Keratinocyte (primary cell): ENCODE measurements around the gene ASTL. TPM values are rescaled to one million over a fixed set of nuclear protein-coding genes. Genes with fewer than 3 reads are reported as not detected.

Experiments
- DNase-seq: peaks from one replicate; pipeline ENCODE4 v3.0.0-alpha.2; 2011; ENCODE audit warnings: low read depth, missing footprints, low spot score
- FAIRE-seq: peaks from 2 replicates; lab custom pipeline; 2011; peaks lifted over from hg19 to GRCh38; lab: Jason Lieb, UNC
- H2AFZ ChIP-seq: 2 replicates; pipeline ENCODE4 v1.6.0; 2012; ENCODE audit warnings: low read length, control low read depth, inconsistent platforms; ENCODE audit not compliant: control insufficient read depth
- H3K27ac ChIP-seq: 2 replicates; pipeline ENCODE4 v1.5.1; 2011; ENCODE audit warnings: low read length; ENCODE audit not compliant: control insufficient read depth, insufficient read depth
- H3K27me3 ChIP-seq: 3 replicates; pipeline ENCODE4 v1.6.0; 2011; ENCODE audit warnings: low read length; ENCODE audit not compliant: control insufficient read depth, insufficient read depth; ENCODE audit errors: extremely low read depth
- H3K36me3 ChIP-seq, 2 experiments: 2 replicates in 1 of 2; 3 replicates in 1 of 2; pipeline ENCODE4 v1.5.1; 2011; ENCODE audit warnings: low read length in 2 of 2, mild to moderate bottlenecking in 1 of 2; ENCODE audit not compliant: control insufficient read depth in 2 of 2, insufficient read depth in 2 of 2; ENCODE audit errors: extremely low read depth in 1 of 2
- H3K4me1 ChIP-seq: 3 replicates; pipeline ENCODE4 v1.5.1; 2011; ENCODE audit warnings: low read length; ENCODE audit not compliant: control insufficient read depth, insufficient read depth; ENCODE audit errors: extremely low read depth
- H3K4me2 ChIP-seq: 3 replicates; pipeline ENCODE4 v1.6.0; 2011; ENCODE audit warnings: low read depth, low read length; ENCODE audit not compliant: control insufficient read depth, insufficient read depth; ENCODE audit errors: extremely low read depth
- H3K4me3 ChIP-seq, 3 experiments: fragments of 200-600 bp in 1 of 3; sonication (generic) in 1 of 3; 2 replicates in 2 of 3; 3 replicates in 1 of 3; pipeline ENCODE4 v1.5.1; 2011 to 2016; ENCODE audit warnings: low read length in 3 of 3, mild to moderate bottlenecking in 3 of 3, control low read depth in 2 of 3, inconsistent platforms in 1 of 3, low read depth in 1 of 3, mixed read lengths in 1 of 3, mixed run types in 1 of 3, moderate library complexity in 1 of 3; ENCODE audit not compliant: control insufficient read depth in 2 of 3, insufficient read depth in 2 of 3; ENCODE audit errors: extremely low read depth in 1 of 3
- H3K79me2 ChIP-seq: 2 replicates; pipeline ENCODE4 v1.6.0; 2012; ENCODE audit warnings: low read length; ENCODE audit not compliant: control insufficient read depth, insufficient read depth
- H3K9ac ChIP-seq: 3 replicates; pipeline ENCODE4 v1.6.0; 2011; ENCODE audit warnings: low read length; ENCODE audit not compliant: control insufficient read depth, insufficient read depth; ENCODE audit errors: extremely low read depth
- H3K9me1 ChIP-seq: 3 replicates; pipeline ENCODE4 v1.6.0; 2011; ENCODE audit warnings: low read length; ENCODE audit not compliant: control insufficient read depth, insufficient read depth; ENCODE audit errors: extremely low read depth
- H3K9me3 ChIP-seq: 2 replicates; pipeline ENCODE4 v1.5.1; 2012; ENCODE audit warnings: low read depth, low read length; ENCODE audit not compliant: control insufficient read depth
- H4K20me1 ChIP-seq: 3 replicates; pipeline ENCODE4 v1.6.0; 2011; ENCODE audit warnings: low read length; ENCODE audit not compliant: control insufficient read depth, insufficient read depth; ENCODE audit errors: extremely low read depth
- CTCF ChIP-seq, 3 experiments: IDR thresholded peaks in 1 of 3; conservative IDR thresholded peaks in 1 of 3; optimal IDR thresholded peaks in 1 of 3; 2 replicates in 2 of 3; 3 replicates in 1 of 3; pipeline versions ENCODE3 to v1.5.1; 2011; ENCODE audit warnings: low read length in 3 of 3, mild to moderate bottlenecking in 3 of 3, moderate library complexity in 2 of 3, control low read depth in 1 of 3, inconsistent platforms in 1 of 3; ENCODE audit not compliant: insufficient read depth in 2 of 3; ENCODE audit errors: extremely low read depth in 1 of 3
- EZH2 ChIP-seq: IDR thresholded peaks from one replicate; pipeline ENCODE4 v1.6.1; 2012; ENCODE audit warnings: inconsistent platforms, mild to moderate bottlenecking, low read length, moderate library complexity
- dilution Hi-C: fragments of 300-500 bp; cut with MboI; formaldehyde crosslinking; loops from one replicate; pipeline ENCODE4 v1.7.0; 2020; ENCODE audit warnings: low sequenced_read_pairs; ENCODE audit not compliant: extremely low pct_ligation_motif_present
- polyA plus RNA-seq, 5 experiments: library from polyadenylated mRNA; depleted of rRNA in 3 of 5; stranded (reverse) in 3 of 5; stranded (forward) in 1 of 5; unstranded in 1 of 5; fragments of >200 nt; gene quantifications; 1 replicate in 1 of 5; 2 replicates in 3 of 5; 3 replicates in 1 of 5; pipeline versions ENCODE4 v1.2.1 to v1.2.3, GENCODE V29; 2011 to 2012; ENCODE audit warnings: missing spikeins in 2 of 5, low read depth in 1 of 5, low replicate concordance in 1 of 5

ASTL gene
- polyA plus RNA-seq, 1 donor (not counting 4 experiments of a cell fraction or from before 2014, with no cell fraction given): not detected

- TF ChIP-seq CTCF (optimal IDR thresholded peaks at IDR 0.05 in 1 of 3, IDR thresholded peaks at IDR 0.05 in 1 of 3, conservative IDR thresholded peaks at IDR 0.05 in 1 of 3; ENCODE audit: extremely low read depth in 1 of 3, insufficient read depth in 2 of 3, low read length in 3 of 3): no peak
- TF ChIP-seq EZH2: no peak
- dilution Hi-C loops: no loop called here
- Histone ChIP-seq H4K20me1 (no peaks in the 10 kb centered on the region), H3K4me3 (no peak overlapping the region), H3K27me3 (peaks cover 8% of the 10 kb centered on the region), H3K36me3 (no peaks in the 10 kb centered on the region), H3K9me1 (no peaks in the 10 kb centered on the region), H3K4me1 (peaks cover 10% of the 10 kb centered on the region), H3K9me3 (no peaks in the 10 kb centered on the region), H3K9ac (no peak overlapping the region), H3K27ac (no peak overlapping the region), H2AFZ (no peak overlapping the region), H3K4me2 (no peak overlapping the region), H3K79me2 (no peaks in the 10 kb centered on the region)
- no peak for FAIRE-seq
- no peak for DNase-seq
Observed at GRCh38 chr2:96140941-96141623, 2.8 kb upstream of the ASTL start.

- no peaks in the 10 kb centered on the region for H3K9me1 ChIP-seq
- H3K4me2 ChIP-seq: no peak overlapping the region
- H2AFZ ChIP-seq: no peak overlapping the region
- no peak for TF ChIP-seq CTCF (optimal IDR thresholded peaks at IDR 0.05 in 1 of 3, IDR thresholded peaks at IDR 0.05 in 1 of 3, conservative IDR thresholded peaks at IDR 0.05 in 1 of 3; ENCODE audit: extremely low read depth in 1 of 3, insufficient read depth in 2 of 3, low read length in 3 of 3)
- TF ChIP-seq EZH2: no peak
- H3K9ac ChIP-seq: no peak overlapping the region
- no peaks in the 10 kb centered on the region for H4K20me1 ChIP-seq
- peaks cover 14% of the 10 kb centered on the region for H3K27me3 ChIP-seq
- peaks cover 1% of the 10 kb centered on the region for H3K4me1 ChIP-seq
- no peaks in the 10 kb centered on the region for H3K36me3 ChIP-seq
- H3K4me3 ChIP-seq: no peak overlapping the region
- H3K9me3 ChIP-seq: no peaks in the 10 kb centered on the region
- no peak overlapping the region for H3K27ac ChIP-seq
- DNase-seq (no peak), FAIRE-seq (no peak)
- dilution Hi-C loops: no loop called here
- H3K79me2 ChIP-seq: no peaks in the 10 kb centered on the region
Observed at GRCh38 chr2:96139181-96139758, 968 bp upstream of the ASTL start.
